C4-2B (cell line): ENCODE measurements around the gene SUOX.

Source experiments
- ZFX ChIP-seq: fragments of 450-650 bp; IDR thresholded peaks from 2 replicates; pipeline ENCODE4 v1.6.1; 2017
- TF ChIP-seq, protein P1 (sequence below): fragments of 450-650 bp; conservative IDR thresholded peaks from 2 replicates; pipeline ENCODE4 v1.5.1; 2017; ENCODE audit warnings: mild to moderate bottlenecking

DNA sequence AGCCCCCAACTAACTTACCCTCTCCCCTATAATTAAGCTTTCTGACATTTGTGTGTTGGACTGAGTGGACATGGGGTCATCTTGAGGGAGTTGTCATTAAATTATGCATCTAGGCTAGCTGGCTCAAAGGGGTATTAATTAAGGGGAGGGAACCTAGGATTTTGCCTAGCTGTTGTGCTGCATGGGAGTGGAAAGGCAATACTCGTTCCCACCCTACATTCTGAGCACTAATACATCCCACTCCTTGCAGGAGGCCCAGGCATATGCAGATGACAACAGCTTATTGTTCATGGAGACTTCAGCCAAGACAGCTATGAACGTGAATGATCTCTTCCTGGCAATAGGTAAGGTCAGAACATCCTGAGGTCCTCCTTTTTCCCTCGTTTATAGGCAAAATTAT lies 6.0 kb upstream of the SUOX start:
- TF ChIP-seq, protein P1, sequence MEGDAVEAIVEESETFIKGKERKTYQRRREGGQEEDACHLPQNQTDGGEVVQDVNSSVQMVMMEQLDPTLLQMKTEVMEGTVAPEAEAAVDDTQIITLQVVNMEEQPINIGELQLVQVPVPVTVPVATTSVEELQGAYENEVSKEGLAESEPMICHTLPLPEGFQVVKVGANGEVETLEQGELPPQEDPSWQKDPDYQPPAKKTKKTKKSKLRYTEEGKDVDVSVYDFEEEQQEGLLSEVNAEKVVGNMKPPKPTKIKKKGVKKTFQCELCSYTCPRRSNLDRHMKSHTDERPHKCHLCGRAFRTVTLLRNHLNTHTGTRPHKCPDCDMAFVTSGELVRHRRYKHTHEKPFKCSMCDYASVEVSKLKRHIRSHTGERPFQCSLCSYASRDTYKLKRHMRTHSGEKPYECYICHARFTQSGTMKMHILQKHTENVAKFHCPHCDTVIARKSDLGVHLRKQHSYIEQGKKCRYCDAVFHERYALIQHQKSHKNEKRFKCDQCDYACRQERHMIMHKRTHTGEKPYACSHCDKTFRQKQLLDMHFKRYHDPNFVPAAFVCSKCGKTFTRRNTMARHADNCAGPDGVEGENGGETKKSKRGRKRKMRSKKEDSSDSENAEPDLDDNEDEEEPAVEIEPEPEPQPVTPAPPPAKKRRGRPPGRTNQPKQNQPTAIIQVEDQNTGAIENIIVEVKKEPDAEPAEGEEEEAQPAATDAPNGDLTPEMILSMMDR, result no peak
- no peak for TF ChIP-seq ZFX
